SU-DHL-6 (cell line): ENCODE data around the gene ANO10.
"Not testable (repeated sequence)": the region's sequence is repeated elsewhere in the genome, so short reads cannot be mapped to it uniquely, and the experiment has no call there.

Experiments
- H2AFZ ChIP-seq: fragments of 200-600 bp; sonication (generic); 2 replicates; pipeline ENCODE4 v1.6.1; 2014; ENCODE audit warnings: low read depth, mild to moderate bottlenecking, moderate library complexity, mixed read lengths, antibody characterized with exemption, low read length; ENCODE audit not compliant: severe bottlenecking
- H3F3A ChIP-seq: fragments of 200-600 bp; shearing (Covaris generic); 2 replicates; pipeline ENCODE4 v1.6.0; 2016; ENCODE audit warnings: antibody characterized with exemption, mild to moderate bottlenecking; ENCODE audit not compliant: insufficient read depth
- H3K27ac ChIP-seq: fragments of 200-600 bp; sonication (generic); 2 replicates; pipeline ENCODE4 v1.5.1; 2016; ENCODE audit warnings: low read depth, mild to moderate bottlenecking, low read length, moderate library complexity, mixed read lengths
- H3K27me3 ChIP-seq: fragments of 200-600 bp; sonication (generic), shearing (Covaris generic); 2 replicates; pipeline ENCODE4 v1.6.0; 2014; ENCODE audit warnings: mild to moderate bottlenecking, low read length
- H3K36me3 ChIP-seq: fragments of 200-600 bp; sonication (generic); 2 replicates; pipeline ENCODE4 v1.6.1; 2014; ENCODE audit warnings: mild to moderate bottlenecking, low read length, mixed read lengths
- H3K4me2 ChIP-seq: fragments of 300-600, 200-600 bp; shearing (Covaris generic), sonication (generic); 2 replicates; pipeline ENCODE4 v1.6.0; 2014; ENCODE audit warnings: low read length, low read depth, mild to moderate bottlenecking; ENCODE audit not compliant: poor library complexity, severe bottlenecking
- H3K4me3 ChIP-seq: fragments of 200-600 bp; sonication (generic); 2 replicates; pipeline ENCODE4 v1.5.1; 2014; ENCODE audit warnings: antibody characterized with exemption, low read length, mild to moderate bottlenecking, mixed read lengths; ENCODE audit not compliant: insufficient read depth, poor library complexity, severe bottlenecking
- H3K79me2 ChIP-seq: fragments of 200-600 bp; sonication (generic); 2 replicates; pipeline ENCODE4 v1.6.1; 2014; ENCODE audit warnings: mild to moderate bottlenecking, low read length, moderate library complexity; ENCODE audit not compliant: insufficient read depth
- H3K9ac ChIP-seq: fragments of 200-600 bp; sonication (generic); 2 replicates; pipeline ENCODE4 v1.7.0; 2014; ENCODE audit warnings: mild to moderate bottlenecking, low read length
- H3K9me2 ChIP-seq: fragments of 200-600 bp; sonication (generic); replicated peaks from 2 replicates; pipeline ENCODE4 v1.6.1; 2014; ENCODE audit warnings: low read length; ENCODE audit not compliant: insufficient read depth
- H3K9me3 ChIP-seq: fragments of 200-600 bp; sonication (generic); 2 replicates; pipeline ENCODE4 v1.6.1; 2014; ENCODE audit warnings: low read length, mixed read lengths; ENCODE audit not compliant: insufficient read depth
- H4K20me1 ChIP-seq: fragments of 200-600 bp; sonication (generic); 2 replicates; pipeline ENCODE4 v1.6.1; 2014; ENCODE audit warnings: low read depth, mild to moderate bottlenecking, antibody characterized with exemption, low read length, moderate library complexity, mixed read lengths
- EZH2phosphoT487 ChIP-seq: fragments of 200-600 bp; sonication (generic), shearing (Covaris generic); conservative IDR thresholded peaks from 2 replicates; pipeline ENCODE4 v1.6.1; 2018; ENCODE audit warnings: mild to moderate bottlenecking, antibody characterized with exemption, low read length, moderate library complexity, mixed read lengths
- TF ChIP-seq, protein P1 (sequence below): fragments of 200-600 bp; sonication (generic); IDR thresholded peaks from one replicate; pipeline ENCODE4 v1.5.1; 2017; ENCODE audit warnings: antibody characterized with exemption, mild to moderate bottlenecking, low read length, moderate library complexity; ENCODE audit not compliant: insufficient read depth, poor library complexity, severe bottlenecking

Gene ANO10

DNA sequence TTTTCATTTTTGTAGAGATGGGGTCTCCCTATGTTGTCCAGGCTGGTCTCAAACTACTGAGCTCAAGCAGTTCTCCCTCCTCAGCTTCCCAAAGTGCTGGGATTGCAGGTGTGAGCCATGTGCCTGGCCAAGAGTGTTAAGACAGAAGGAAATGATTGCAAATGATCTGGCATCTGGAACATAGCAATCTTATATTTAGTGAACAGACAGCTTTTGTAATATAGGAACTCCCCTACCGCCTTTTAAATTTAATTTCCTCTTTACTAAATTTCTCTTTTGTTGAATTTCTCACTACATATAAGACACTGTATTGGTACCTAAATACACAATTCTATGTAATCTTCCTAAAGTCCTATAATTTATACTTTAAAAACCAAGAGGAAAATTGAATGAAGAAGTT lies 13.1 kb downstream of the ANO10 start:
- Histone ChIP-seq H3K9me2 (no peaks in the 10 kb centered on the region), H3K36me3 (no peaks in the 10 kb centered on the region), H3K79me2 (no peaks in the 10 kb centered on the region), H3K9me3 (no peaks in the 10 kb centered on the region), H3K4me2 (no peak overlapping the region), H3K27me3 (no peaks in the 10 kb centered on the region), H4K20me1 (no peaks in the 10 kb centered on the region), H3F3A (no peaks in the 10 kb centered on the region), H3K27ac (no peak overlapping the region), H3K4me3 (no peak overlapping the region), H2AFZ (no peak overlapping the region), H3K9ac (no peak overlapping the region)
- no peak for TF ChIP-seq EZH2phosphoT487
- TF ChIP-seq, protein P1, sequence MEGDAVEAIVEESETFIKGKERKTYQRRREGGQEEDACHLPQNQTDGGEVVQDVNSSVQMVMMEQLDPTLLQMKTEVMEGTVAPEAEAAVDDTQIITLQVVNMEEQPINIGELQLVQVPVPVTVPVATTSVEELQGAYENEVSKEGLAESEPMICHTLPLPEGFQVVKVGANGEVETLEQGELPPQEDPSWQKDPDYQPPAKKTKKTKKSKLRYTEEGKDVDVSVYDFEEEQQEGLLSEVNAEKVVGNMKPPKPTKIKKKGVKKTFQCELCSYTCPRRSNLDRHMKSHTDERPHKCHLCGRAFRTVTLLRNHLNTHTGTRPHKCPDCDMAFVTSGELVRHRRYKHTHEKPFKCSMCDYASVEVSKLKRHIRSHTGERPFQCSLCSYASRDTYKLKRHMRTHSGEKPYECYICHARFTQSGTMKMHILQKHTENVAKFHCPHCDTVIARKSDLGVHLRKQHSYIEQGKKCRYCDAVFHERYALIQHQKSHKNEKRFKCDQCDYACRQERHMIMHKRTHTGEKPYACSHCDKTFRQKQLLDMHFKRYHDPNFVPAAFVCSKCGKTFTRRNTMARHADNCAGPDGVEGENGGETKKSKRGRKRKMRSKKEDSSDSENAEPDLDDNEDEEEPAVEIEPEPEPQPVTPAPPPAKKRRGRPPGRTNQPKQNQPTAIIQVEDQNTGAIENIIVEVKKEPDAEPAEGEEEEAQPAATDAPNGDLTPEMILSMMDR, result no peak

DNA sequence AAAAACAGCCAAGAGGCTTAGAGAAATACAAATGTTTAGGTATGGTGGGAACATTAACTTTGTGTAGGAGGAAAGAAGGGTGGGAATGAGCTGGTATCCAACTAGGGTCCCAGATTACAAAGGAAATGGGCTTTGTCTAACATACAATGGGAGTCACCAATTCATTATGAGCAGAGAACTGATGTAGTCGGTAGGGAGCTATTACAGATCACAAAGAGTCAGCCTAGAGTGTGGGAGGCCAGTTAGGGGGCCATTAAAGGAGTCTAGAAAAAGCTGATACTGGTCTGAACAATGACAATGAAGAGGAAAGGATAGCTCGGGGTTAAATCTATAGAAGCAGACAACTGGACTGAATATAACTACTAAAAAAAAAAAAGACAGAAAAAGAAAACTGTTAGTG lies 15.5 kb downstream of the ANO10 start:
- no peak overlapping the region for H3K4me2 ChIP-seq
- H2AFZ ChIP-seq, result no peak overlapping the region
- H3K79me2 ChIP-seq, result no peaks in the 10 kb centered on the region
- no peaks in the 10 kb centered on the region for H3F3A ChIP-seq
- H3K9me2 ChIP-seq, result no peaks in the 10 kb centered on the region
- no peak overlapping the region for H3K4me3 ChIP-seq
- no peak overlapping the region for H3K27ac ChIP-seq
- no peaks in the 10 kb centered on the region for H3K9me3 ChIP-seq
- H3K36me3 ChIP-seq, result no peaks in the 10 kb centered on the region
- no peak overlapping the region for H3K9ac ChIP-seq
- no peaks in the 10 kb centered on the region for H4K20me1 ChIP-seq
- TF ChIP-seq EZH2phosphoT487, result no peak
- TF ChIP-seq, protein P1, result no peak
- no peaks in the 10 kb centered on the region for H3K27me3 ChIP-seq

DNA sequence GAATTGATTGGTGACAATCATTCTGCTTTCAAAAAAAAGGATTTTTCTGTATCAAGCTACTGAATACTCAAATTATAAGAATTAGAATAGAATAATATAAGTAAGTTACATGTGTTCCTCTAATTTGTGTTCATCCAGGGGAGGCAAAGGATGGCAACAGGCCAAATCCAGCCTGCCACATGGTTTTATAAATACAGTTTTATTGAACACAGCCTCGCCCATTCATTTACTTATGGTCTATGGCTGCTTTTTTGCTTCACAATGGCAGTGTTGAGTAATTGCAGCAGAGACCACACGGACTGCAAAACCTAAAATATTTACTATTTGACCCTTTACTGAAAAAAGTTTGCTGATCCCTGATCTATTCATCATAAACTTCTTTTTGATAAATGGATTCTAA lies 21.9 kb downstream of the ANO10 start:
- not testable (repeated sequence) for H4K20me1 ChIP-seq, H2AFZ ChIP-seq, H3K4me3 ChIP-seq, H3K9me3 ChIP-seq, H3F3A ChIP-seq, H3K4me2 ChIP-seq, H3K9ac ChIP-seq, H3K9me2 ChIP-seq, H3K27me3 ChIP-seq, H3K79me2 ChIP-seq, H3K36me3 ChIP-seq, H3K27ac ChIP-seq

DNA sequence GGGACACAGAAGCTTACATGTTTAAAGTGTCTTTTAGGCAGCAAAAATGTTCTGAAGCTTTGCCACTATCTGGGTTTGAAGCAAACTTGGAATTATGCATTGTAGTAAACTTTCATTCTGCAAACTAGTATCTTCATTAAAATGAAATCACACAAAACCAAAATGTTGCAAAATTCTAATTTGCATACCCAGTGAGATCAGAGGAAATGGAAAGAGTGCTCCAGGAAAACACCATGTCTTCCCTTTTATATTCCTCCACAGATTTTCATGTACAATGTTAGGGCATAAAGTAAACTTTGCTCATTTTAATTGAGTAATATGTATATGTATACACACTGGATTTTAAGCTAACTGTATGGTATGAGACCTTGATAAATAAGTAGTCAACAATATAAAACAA lies 23.9 kb downstream of the ANO10 start:
- Histone ChIP-seq H3K9me3 (no peaks in the 10 kb centered on the region), H3F3A (no peaks in the 10 kb centered on the region), H3K9me2 (no peaks in the 10 kb centered on the region), H3K36me3 (no peaks in the 10 kb centered on the region), H3K27me3 (no peaks in the 10 kb centered on the region), H3K27ac (no peak overlapping the region), H2AFZ (no peak overlapping the region), H3K4me3 (no peak overlapping the region), H4K20me1 (no peaks in the 10 kb centered on the region), H3K4me2 (no peak overlapping the region), H3K79me2 (no peaks in the 10 kb centered on the region), H3K9ac (no peak overlapping the region)
- TF ChIP-seq, protein P1, result no peak
- TF ChIP-seq EZH2phosphoT487, result no peak

DNA sequence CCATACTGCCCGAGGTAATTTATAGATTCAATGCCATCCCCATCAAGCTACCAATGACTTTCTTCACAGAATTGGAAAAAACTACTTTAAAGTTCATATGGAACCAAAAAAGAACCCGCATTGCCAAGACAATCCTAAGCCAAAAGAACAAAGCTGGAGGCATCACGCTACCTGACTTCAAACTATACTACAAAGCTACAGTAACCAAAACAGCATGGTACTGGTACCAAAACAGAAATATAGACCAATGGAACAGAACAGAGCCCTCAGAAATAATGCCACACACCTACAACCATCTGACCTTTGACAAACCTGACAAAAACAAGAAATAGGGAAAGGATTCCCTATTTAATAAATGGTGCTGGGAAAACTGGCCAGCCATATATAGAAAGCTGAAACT lies 25.6 kb downstream of the ANO10 start:
- not testable (repeated sequence) for H3K36me3 ChIP-seq, H4K20me1 ChIP-seq, H3K27ac ChIP-seq, H3K9ac ChIP-seq, H3K9me3 ChIP-seq, H3K9me2 ChIP-seq, H3K79me2 ChIP-seq, H3F3A ChIP-seq, H3K27me3 ChIP-seq, H3K4me3 ChIP-seq, H2AFZ ChIP-seq, H3K4me2 ChIP-seq

DNA sequence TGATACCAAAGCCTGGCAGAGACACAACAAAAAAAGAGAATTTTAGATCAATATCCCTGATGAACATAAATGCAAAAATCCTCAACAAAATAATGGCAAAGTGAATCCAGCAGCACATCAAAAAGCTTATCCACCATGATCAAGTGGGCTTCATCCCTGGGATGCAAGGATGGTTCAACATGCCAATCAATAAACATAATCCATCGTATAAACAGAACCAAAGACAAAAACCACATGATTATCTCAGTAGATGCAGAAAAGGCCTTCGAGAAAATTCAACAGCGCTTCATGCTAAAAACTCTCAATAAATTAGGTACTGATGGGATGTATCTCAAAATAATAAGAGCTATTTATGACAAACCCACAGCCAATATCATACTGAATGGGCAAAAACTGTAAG lies 26.5 kb downstream of the ANO10 start:
- not testable (repeated sequence) for H4K20me1 ChIP-seq, H2AFZ ChIP-seq, H3K9me2 ChIP-seq, H3K36me3 ChIP-seq, H3K27me3 ChIP-seq, H3K9ac ChIP-seq, H3K4me2 ChIP-seq, H3F3A ChIP-seq, H3K9me3 ChIP-seq, H3K79me2 ChIP-seq, H3K27ac ChIP-seq, H3K4me3 ChIP-seq
